Activated CD4-positive, alpha-beta T cell treated with anti-CD3 and anti-CD28 coated beads, Interleukin-2, amount 10 ng/mL, durations not matched to agents 24 days and 14 days (primary cell): ENCODE measurements around the gene OCA2. TPM values are rescaled to one million over a fixed set of nuclear protein-coding genes. Genes with fewer than 3 reads are reported as not detected.

Source experiments
- DNase-seq: peaks from one replicate; pipeline ENCODE4 v3.0.0; 2022
- H3K27ac Mint-ChIP-seq: one replicate; pipeline ENCODE4 v1.8.0; 2022; ENCODE audit warnings: mild to moderate bottlenecking, mixed read lengths
- H3K27me3 Mint-ChIP-seq: one replicate; pipeline ENCODE4 v1.8.0; 2022; ENCODE audit warnings: mixed read lengths
- H3K36me3 Mint-ChIP-seq: one replicate; pipeline ENCODE4 v1.8.0; 2022; ENCODE audit warnings: low read depth, mild to moderate bottlenecking, mixed read lengths
- H3K4me1 Mint-ChIP-seq: one replicate; pipeline ENCODE4 v1.8.0; 2021; ENCODE audit warnings: mixed read lengths
- H3K4me3 Mint-ChIP-seq: one replicate; pipeline ENCODE4 v1.8.0; 2022; ENCODE audit warnings: mild to moderate bottlenecking, moderate library complexity, mixed read lengths
- H3K9me3 Mint-ChIP-seq: one replicate; pipeline ENCODE4 v1.8.0; 2021; ENCODE audit warnings: mixed read lengths
- intact Hi-C: fragments of 100-400 bp; cut with micrococcal nuclease; formaldehyde crosslinking; loops from one replicate; pipeline ENCODE4 v1.15.1; 2023
- total RNA-seq: library from RNA; stranded (reverse); gene quantifications from 2 replicates; pipeline ENCODE4 v1.2.3, GENCODE V29; 2022

OCA2 gene
- total RNA-seq, 1 donor from 2014 or later, result not detected

- intact Hi-C loops, result no loop called here
- H3K36me3 Mint-ChIP-seq, result peaks cover 17% of the 10 kb centered on the region
- no peaks in the 10 kb centered on the region for H3K9me3 Mint-ChIP-seq
- H3K4me1 Mint-ChIP-seq, result no peaks in the 10 kb centered on the region
- no peak overlapping the region for H3K27ac Mint-ChIP-seq
- no peaks in the 10 kb centered on the region for H3K27me3 Mint-ChIP-seq
- DNase-seq, result no peak
- H3K4me3 Mint-ChIP-seq, result no peak overlapping the region
These were observed 15.9 kb upstream of the OCA2 start for GRCh38 chr15:28114721-28115622.

GRCh38 chr15:28114114-28114455, 15.0 kb upstream of the OCA2 start:
- no peaks in the 10 kb centered on the region for H3K9me3 Mint-ChIP-seq
- no peaks in the 10 kb centered on the region for H3K27me3 Mint-ChIP-seq
- DNase-seq, result no peak
- H3K27ac Mint-ChIP-seq, result no peak overlapping the region
- H3K4me1 Mint-ChIP-seq, result no peaks in the 10 kb centered on the region
- H3K36me3 Mint-ChIP-seq, result peaks cover 17% of the 10 kb centered on the region
- H3K4me3 Mint-ChIP-seq, result no peak overlapping the region
- intact Hi-C loops, result no loop called here

- H3K9me3 Mint-ChIP-seq, result no peaks in the 10 kb centered on the region
- H3K4me3 Mint-ChIP-seq, result no peak overlapping the region
- H3K4me1 Mint-ChIP-seq, result no peaks in the 10 kb centered on the region
- intact Hi-C loops, result no loop called here
- peaks cover 1% of the 10 kb centered on the region for H3K27me3 Mint-ChIP-seq
- H3K27ac Mint-ChIP-seq, result no peak overlapping the region
- H3K36me3 Mint-ChIP-seq, result peaks cover 17% of the 10 kb centered on the region
- no peak for DNase-seq
These were observed 14.4 kb upstream of the OCA2 start for GRCh38 chr15:28113394-28114113.

GRCh38 chr15:28112962-28113361, 13.8 kb upstream of the OCA2 start:
- Mint-ChIP-seq H3K4me1 (no peaks in the 10 kb centered on the region), H3K9me3 (no peaks in the 10 kb centered on the region), H3K27ac (no peak overlapping the region), H3K4me3 (no peak overlapping the region), H3K36me3 (peaks cover 17% of the 10 kb centered on the region), H3K27me3 (peaks cover 3% of the 10 kb centered on the region)
- intact Hi-C loops, result no loop called here
- no peak for DNase-seq

GRCh38 chr15:28112101-28112760, 13.1 kb upstream of the OCA2 start:
- no peak for DNase-seq
- H3K36me3 Mint-ChIP-seq, result peaks cover 17% of the 10 kb centered on the region
- no peak overlapping the region for H3K27ac Mint-ChIP-seq
- H3K4me1 Mint-ChIP-seq, result peaks cover under 1% of the 10 kb centered on the region
- intact Hi-C loops, result no loop called here
- H3K4me3 Mint-ChIP-seq, result no peak overlapping the region
- H3K27me3 Mint-ChIP-seq, result peaks cover 8% of the 10 kb centered on the region
- no peaks in the 10 kb centered on the region for H3K9me3 Mint-ChIP-seq

- DNase-seq, result no peak
- Mint-ChIP-seq H3K36me3 (peaks cover 17% of the 10 kb centered on the region), H3K27ac (no peak overlapping the region), H3K4me1 (peaks cover 2% of the 10 kb centered on the region), H3K4me3 (no peak overlapping the region), H3K27me3 (peaks cover 11% of the 10 kb centered on the region), H3K9me3 (no peaks in the 10 kb centered on the region)
- intact Hi-C loops, result no loop called here
These were observed 12.4 kb upstream of the OCA2 start for GRCh38 chr15:28111543-28111942.

GRCh38 chr15:28110481-28110881, 11.4 kb upstream of the OCA2 start:
- H3K27ac Mint-ChIP-seq, result no peak overlapping the region
- H3K36me3 Mint-ChIP-seq, result peaks cover 14% of the 10 kb centered on the region
- no peaks in the 10 kb centered on the region for H3K9me3 Mint-ChIP-seq
- peaks cover 18% of the 10 kb centered on the region for H3K27me3 Mint-ChIP-seq
- intact Hi-C loops, result no loop called here
- H3K4me3 Mint-ChIP-seq, result no peak overlapping the region
- H3K4me1 Mint-ChIP-seq, result peaks cover 7% of the 10 kb centered on the region
- no peak for DNase-seq

- intact Hi-C loops, result no loop called here
- peaks cover 13% of the 10 kb centered on the region for H3K36me3 Mint-ChIP-seq
- peaks cover 7% of the 10 kb centered on the region for H3K4me1 Mint-ChIP-seq
- H3K9me3 Mint-ChIP-seq, result no peaks in the 10 kb centered on the region
- H3K27me3 Mint-ChIP-seq, result peaks cover 21% of the 10 kb centered on the region
- H3K27ac Mint-ChIP-seq, result no peak overlapping the region
- DNase-seq, result no peak
- no peak overlapping the region for H3K4me3 Mint-ChIP-seq
These were observed 10.7 kb upstream of the OCA2 start for GRCh38 chr15:28109626-28110455.

GRCh38 chr15:28107904-28108275, 8.8 kb upstream of the OCA2 start:
- Mint-ChIP-seq H3K36me3 (peaks cover 11% of the 10 kb centered on the region), H3K4me1 (peaks cover 7% of the 10 kb centered on the region), H3K9me3 (no peaks in the 10 kb centered on the region), H3K27me3 (peaks cover 29% of the 10 kb centered on the region), H3K27ac (no peak overlapping the region), H3K4me3 (peak overlapping the region; percentile 83)
- intact Hi-C loops, result no loop called here
- DNase-seq, result no peak

- Mint-ChIP-seq H3K27ac (no peak overlapping the region), H3K36me3 (peaks cover 11% of the 10 kb centered on the region), H3K27me3 (peaks cover 29% of the 10 kb centered on the region), H3K9me3 (no peaks in the 10 kb centered on the region), H3K4me3 (peak overlapping the region; percentile 83), H3K4me1 (peaks cover 7% of the 10 kb centered on the region)
- intact Hi-C loops, result no loop called here
- DNase-seq, result peak; percentile 69
These were observed 8.2 kb upstream of the OCA2 start for GRCh38 chr15:28107111-28107903.

GRCh38 chr15:28106294-28107110, 7.4 kb upstream of the OCA2 start:
- Mint-ChIP-seq H3K27me3 (peaks cover 29% of the 10 kb centered on the region), H3K9me3 (no peaks in the 10 kb centered on the region), H3K4me3 (peak overlapping the region; percentile 72), H3K27ac (no peak overlapping the region), H3K4me1 (peaks cover 7% of the 10 kb centered on the region), H3K36me3 (peaks cover 3% of the 10 kb centered on the region)
- peak; percentile 74 for DNase-seq
- intact Hi-C loops, result no loop called here

GRCh38 chr15:28105793-28106192, 6.7 kb upstream of the OCA2 start:
- Mint-ChIP-seq H3K9me3 (no peaks in the 10 kb centered on the region), H3K4me3 (peak overlapping the region; percentile 72), H3K27ac (peak overlapping the region; percentile 15), H3K4me1 (peaks cover 7% of the 10 kb centered on the region), H3K27me3 (peaks cover 29% of the 10 kb centered on the region), H3K36me3 (no peaks in the 10 kb centered on the region)
- intact Hi-C loops, result no loop called here
- no peak for DNase-seq
